Activated naive CD4-positive, alpha-beta T cell (primary cell): Measurements from ENCODE around the gene LUC7L.
"Not testable (repeated sequence)": the region's sequence is repeated elsewhere in the genome, so short reads cannot be mapped to it uniquely, and the experiment has no call there.

Source experiments
- DNase-seq, 4 experiments: peaks; one replicate each; lab custom pipeline; 2025; lab: John Stamatoyannopoulos, UW

LUC7L gene

GRCh38 chr16:263944-264343 lies 34.7 kb upstream of the LUC7L start:
- no peak for DNase-seq

- no peak for DNase-seq
Measured at GRCh38 chr16:263182-263774, 34.0 kb upstream of the LUC7L start.

GRCh38 chr16:262121-262745 lies 33.0 kb upstream of the LUC7L start:
- DNase-seq, result no peak

- DNase-seq, result no peak
Measured at GRCh38 chr16:261031-261691, 31.9 kb upstream of the LUC7L start.

- no peak for DNase-seq
Measured at GRCh38 chr16:260326-260725, 31.1 kb upstream of the LUC7L start.

GRCh38 chr16:259814-260253 lies 30.6 kb upstream of the LUC7L start:
- DNase-seq, result no peak

GRCh38 chr16:259226-259625 lies 30.0 kb upstream of the LUC7L start:
- no peak for DNase-seq

GRCh38 chr16:258091-258490 lies 28.8 kb upstream of the LUC7L start:
- not testable (repeated sequence) for DNase-seq

- no peak for DNase-seq
Measured at GRCh38 chr16:255183-255582, 25.9 kb upstream of the LUC7L start.

GRCh38 chr16:254461-254860 lies 25.2 kb upstream of the LUC7L start:
- no peak for DNase-seq

- no peak for DNase-seq
Measured at GRCh38 chr16:253833-254232, 24.6 kb upstream of the LUC7L start.

GRCh38 chr16:252366-253337 lies 23.4 kb upstream of the LUC7L start:
- DNase-seq, result no peak

- no peak for DNase-seq
Measured at GRCh38 chr16:249431-249830, 20.2 kb upstream of the LUC7L start.

GRCh38 chr16:247027-247426 lies 17.8 kb upstream of the LUC7L start:
- no peak for DNase-seq

- no peak for DNase-seq
Measured at GRCh38 chr16:245105-245504, 15.9 kb upstream of the LUC7L start.

GRCh38 chr16:243348-243747 lies 14.1 kb upstream of the LUC7L start:
- no peak for DNase-seq

GRCh38 chr16:242281-242680 lies 13.0 kb upstream of the LUC7L start:
- DNase-seq, result no peak

- no peak for DNase-seq
Measured at GRCh38 chr16:240559-240958, 11.3 kb upstream of the LUC7L start.

GRCh38 chr16:239948-240277 lies 10.7 kb upstream of the LUC7L start:
- no peak for DNase-seq

GRCh38 chr16:234468-235305 lies 5.4 kb upstream of the LUC7L start, which contains the start of gene FAM234A:
Gene FAM234A (plus strand): TSS chr16:234821. CDS start chr16:254414, 19,593 bp downstream.
- peak; percentile 84 to 94 (median 86) for DNase-seq

GRCh38 chr16:230949-231348 lies 1.7 kb upstream of the LUC7L start:
- DNase-seq, result no peak
